ENCODE results near the gene AGBL5. TPM values are rescaled to one million over a fixed set of nuclear protein-coding genes. Genes with fewer than 3 reads are reported as not detected.

Gene AGBL5
- total RNA-seq, 1 experiment from 2014 or later = 55.4 TPM

GRCh38 chr2:27099334-27099955, 48.0 kb downstream of the AGBL5 start:
- Histone ChIP-seq H3K4me1 (ENCODE audit: insufficient read depth, low read length) (no peaks in the 10 kb centered on the region), H3K4me2 (ENCODE audit: insufficient read depth, insufficient read length, low read length) (no peak overlapping the region), H2BK15ac (ENCODE audit: low read depth, low read length) (no peak overlapping the region), H4K8ac (replicated peaks; ENCODE audit: insufficient read length, low read depth, low read length) (no peak overlapping the region), H3K9ac (ENCODE audit: extremely low read depth, insufficient read length, low read length) (no peak overlapping the region), H3K9me3 (ENCODE audit: control insufficient read depth, low read depth, low read length) (no peaks in the 10 kb centered on the region), H2AFZ (ENCODE audit: low read length) (no peak overlapping the region), H4K20me1 (ENCODE audit: control insufficient read depth, insufficient read depth, insufficient read length) (peaks cover 3% of the 10 kb centered on the region), H3K79me1 (ENCODE audit: insufficient read depth, low read depth, low read length, poor library complexity, severe bottlenecking) (no peaks in the 10 kb centered on the region), H3K23ac (ENCODE audit: insufficient read length, low read depth, low read length) (no peak overlapping the region), H3K27me3 (ENCODE audit: insufficient read depth, low read length) (no peaks in the 10 kb centered on the region), H3K56ac (ENCODE audit: insufficient read length, low read depth, low read length) (no peak overlapping the region), H3K18ac (ENCODE audit: insufficient read length, low read depth, low read length) (no peak overlapping the region), H2BK5ac (ENCODE audit: insufficient read length, low read length) (no peak overlapping the region), H2AK5ac (ENCODE audit: insufficient read length, low read length) (no peak overlapping the region), H3K23me2 (ENCODE audit: insufficient read length, low read depth, low read length, poor library complexity, severe bottlenecking) (no peaks in the 10 kb centered on the region), H3K14ac (ENCODE audit: insufficient read depth, low read length) (no peak overlapping the region), H4K5ac (ENCODE audit: insufficient read length, low read depth, low read length) (no peak overlapping the region), H4K91ac (ENCODE audit: insufficient read length, low read depth, low read length) (no peak overlapping the region), H2BK12ac (ENCODE audit: insufficient read length, low read depth, low read length) (no peak overlapping the region), H2BK20ac (ENCODE audit: low read depth, low read length, poor library complexity, severe bottlenecking) (no peak overlapping the region), H3K79me2 (ENCODE audit: insufficient read depth, low read length) (no peaks in the 10 kb centered on the region), H3T11ph (ENCODE audit: low read length) (no peak overlapping the region), H2BK120ac (ENCODE audit: low read depth, low read length, poor library complexity, severe bottlenecking) (no peak overlapping the region), H3K27ac (ENCODE audit: insufficient read length, low read depth, low read length) (no peak overlapping the region), H3K4ac (ENCODE audit: low read depth, low read length) (no peak overlapping the region)
- Mint-ChIP-seq H3K36me3 (ENCODE audit: insufficient read depth in 1 of 3, low read depth in 3 of 3) (peaks cover 0 to 1% (median 0%) of the 10 kb centered on the region in 3 experiments; a peak in 4 of 7 replicates), H3K27ac (peak overlapping the region in 2 of 3 experiments; percentile 49 to 74; a peak in 3 of 7 replicates), H3K4me1 (peaks cover 8 to 10% of the 10 kb centered on the region in 2 experiments), H3K27me3 (ENCODE audit: low read depth) (peaks cover 10% of the 10 kb centered on the region; the same call in 1 of the 2 replicates), H3K4me3 (no peak overlapping the region), H3K9me3 (no peaks in the 10 kb centered on the region; a peak in 1 of 5 replicates)
- no peak for DNase-seq
- WGBS (ENCODE audit: extremely low coverage, insufficient read length, low lambda C conversion rate) = no CpG with 5 or more reads among the region's 19 CpGs
- TF ChIP-seq CTCF (conservative IDR thresholded peaks at IDR 0.05) = no peak
